Umbilical cord (tissue), 2 donors: Measurements from ENCODE around the gene GFY. TPM values are rescaled to one million over a fixed set of nuclear protein-coding genes. Genes with fewer than 3 reads are reported as not detected.
A peak's percentile ranks its signal among the peaks of the same experiment; 100 is the strongest.

ENCODE experiments used
- DNase-seq: peaks from one replicate; pipeline ENCODE4 v3.0.0-alpha.2; 2015; ENCODE audit warnings: low spot score
- total RNA-seq: library from RNA; depleted of rRNA; stranded (reverse); fragments of >200 nt; gene quantifications from one replicate; pipeline ENCODE4 v1.2.3, GENCODE V29; 2014; ENCODE audit warnings: low replicate concordance; ENCODE audit not compliant: insufficient read depth

GFY gene
- total RNA-seq, 1 donor from 2014 or later = not detected

DNA sequence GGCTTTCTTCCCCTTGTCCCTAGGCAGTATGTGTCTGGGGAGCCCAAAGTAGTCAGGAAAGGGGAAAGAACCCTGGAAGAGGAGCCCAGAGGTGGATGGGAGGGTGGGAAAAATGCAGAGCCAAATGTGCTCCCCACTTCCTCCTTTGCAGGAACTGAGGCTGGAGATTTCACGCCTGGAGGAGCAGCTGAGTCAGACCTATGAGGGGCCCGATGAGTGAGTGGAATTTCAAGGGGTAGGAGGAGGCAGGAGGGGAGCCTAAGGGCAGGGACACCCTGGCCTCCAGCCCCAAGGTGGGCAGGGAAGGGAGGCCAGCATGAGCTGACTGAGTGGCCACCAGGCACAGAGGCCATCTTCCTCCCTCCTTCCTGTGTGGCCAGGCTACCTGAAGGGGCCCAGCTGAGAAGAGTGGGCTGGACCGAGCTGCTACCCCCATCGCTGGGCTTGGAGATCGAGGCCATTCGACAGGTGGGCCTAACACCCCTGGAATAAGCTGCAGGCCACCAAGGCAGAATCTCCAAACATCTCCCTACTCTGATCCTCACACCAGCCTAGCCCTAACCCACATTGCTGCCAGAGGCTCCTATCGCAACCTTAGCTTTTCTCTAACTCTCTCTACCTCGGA, 16.3 kb upstream of the GFY start:
- DNase-seq = no peak

DNA sequence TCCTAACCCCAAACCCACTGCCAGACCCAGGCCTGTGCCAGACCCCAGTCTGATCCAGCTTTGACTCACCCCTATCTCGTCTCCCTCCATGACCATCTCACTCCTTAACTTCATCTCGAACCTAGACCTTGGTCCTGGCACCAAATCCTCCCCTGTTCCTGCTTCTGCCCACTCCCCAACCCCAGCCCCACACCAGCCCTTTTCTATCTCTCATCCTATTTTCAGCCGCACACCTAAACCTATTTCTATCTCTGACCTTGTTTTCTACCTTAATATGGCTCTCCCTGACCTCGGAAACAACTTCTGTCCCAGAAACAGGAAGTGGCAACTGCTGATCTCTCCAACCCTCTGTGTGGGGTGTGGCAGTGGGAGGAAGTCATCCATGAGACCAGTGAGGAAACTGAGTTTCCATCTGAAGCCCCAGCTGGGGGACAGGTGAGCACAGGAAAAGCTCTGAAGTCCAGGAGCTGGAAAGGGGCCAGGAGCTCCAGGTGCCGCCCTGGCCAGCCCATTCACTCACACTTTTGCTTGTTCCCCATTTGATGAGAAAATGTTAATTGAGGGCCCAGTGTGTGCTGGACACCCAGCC, 15.7 kb upstream of the GFY start:
- DNase-seq = no peak

GRCh38 chr19:49411681-49412326, 13.4 kb upstream of the GFY start:
- DNase-seq = peak; percentile 13

GRCh38 chr19:49413348-49413747, 11.8 kb upstream of the GFY start:
- DNase-seq = no peak

- no peak for DNase-seq
Observed at GRCh38 chr19:49414256-49414655, 10.9 kb upstream of the GFY start.

GRCh38 chr19:49415102-49415809, 9.9 kb upstream of the GFY start:
- DNase-seq = no peak

DNA sequence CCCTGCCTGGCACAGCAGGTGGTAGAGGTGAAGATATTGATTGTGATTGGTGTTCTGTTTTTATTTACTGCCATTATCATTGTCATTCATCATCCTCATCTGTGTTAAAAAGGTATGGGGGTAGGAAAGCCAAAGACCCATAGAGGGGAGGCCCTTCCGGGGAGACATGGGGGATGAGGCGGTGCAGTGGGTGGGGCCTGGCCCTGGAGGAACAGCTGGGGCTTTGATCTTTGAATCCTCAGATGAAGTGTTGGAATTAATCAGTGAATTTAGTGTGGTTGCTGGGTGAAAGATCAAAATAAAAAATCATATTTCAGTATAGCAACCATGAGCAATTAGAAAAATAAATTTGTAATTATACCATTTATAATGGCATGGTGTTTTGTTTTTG, 9.4 kb upstream of the GFY start:
- no peak for DNase-seq

- no peak for DNase-seq
Observed at GRCh38 chr19:49417088-49417487, 8.1 kb upstream of the GFY start.

GRCh38 chr19:49418511-49418910, 6.7 kb upstream of the GFY start:
- no peak for DNase-seq

GRCh38 chr19:49419173-49419572, 6.0 kb upstream of the GFY start:
- no peak for DNase-seq

GRCh38 chr19:49420227-49420626, 5.0 kb upstream of the GFY start:
- DNase-seq = no peak

DNA sequence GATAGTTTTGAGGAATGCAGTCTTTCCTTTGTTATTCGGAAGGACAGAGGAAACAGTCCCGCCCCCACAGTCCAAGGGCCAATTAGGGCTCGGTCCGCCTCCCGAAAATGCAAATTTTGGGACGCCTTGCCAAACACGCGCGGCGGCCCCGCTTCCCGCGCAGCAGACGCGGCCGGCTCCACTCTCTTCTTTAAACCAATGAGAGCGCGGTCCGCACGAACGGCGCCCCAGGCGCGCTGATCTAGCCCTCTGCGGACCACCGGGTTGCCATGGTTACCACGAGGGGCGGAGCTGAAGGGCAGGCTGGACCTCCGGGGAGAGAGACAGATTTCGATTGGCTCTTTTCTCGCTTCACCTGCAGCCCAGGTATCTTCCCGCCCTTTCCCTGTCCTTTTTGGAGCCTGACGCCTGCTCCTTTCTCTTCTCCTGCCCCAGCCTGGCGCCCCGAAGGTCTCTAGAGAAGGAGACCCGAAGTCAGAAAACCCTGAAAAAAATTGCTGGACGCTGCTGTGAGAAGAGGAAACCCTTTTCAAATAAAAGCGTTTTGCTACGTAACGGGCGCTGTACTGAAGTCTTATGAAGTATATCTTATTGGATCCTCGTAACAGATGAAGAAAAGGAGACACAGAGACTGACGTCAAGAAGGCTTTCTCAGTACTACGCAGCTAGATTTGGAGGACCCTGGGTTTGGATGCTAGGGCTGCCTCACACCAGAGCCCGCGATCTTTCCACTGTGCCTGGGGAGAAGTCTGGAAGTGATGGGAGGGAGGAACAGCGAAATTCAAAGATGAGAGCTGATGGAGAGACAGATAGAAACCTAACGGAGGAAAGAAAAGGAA, 3.9 kb upstream of the GFY start:
- DNase-seq = peak; percentile 78

GRCh38 chr19:49421878-49422202, 3.3 kb upstream of the GFY start:
- DNase-seq = no peak

- no peak for DNase-seq
Observed at GRCh38 chr19:49422407-49423070, 2.6 kb upstream of the GFY start.

DNA sequence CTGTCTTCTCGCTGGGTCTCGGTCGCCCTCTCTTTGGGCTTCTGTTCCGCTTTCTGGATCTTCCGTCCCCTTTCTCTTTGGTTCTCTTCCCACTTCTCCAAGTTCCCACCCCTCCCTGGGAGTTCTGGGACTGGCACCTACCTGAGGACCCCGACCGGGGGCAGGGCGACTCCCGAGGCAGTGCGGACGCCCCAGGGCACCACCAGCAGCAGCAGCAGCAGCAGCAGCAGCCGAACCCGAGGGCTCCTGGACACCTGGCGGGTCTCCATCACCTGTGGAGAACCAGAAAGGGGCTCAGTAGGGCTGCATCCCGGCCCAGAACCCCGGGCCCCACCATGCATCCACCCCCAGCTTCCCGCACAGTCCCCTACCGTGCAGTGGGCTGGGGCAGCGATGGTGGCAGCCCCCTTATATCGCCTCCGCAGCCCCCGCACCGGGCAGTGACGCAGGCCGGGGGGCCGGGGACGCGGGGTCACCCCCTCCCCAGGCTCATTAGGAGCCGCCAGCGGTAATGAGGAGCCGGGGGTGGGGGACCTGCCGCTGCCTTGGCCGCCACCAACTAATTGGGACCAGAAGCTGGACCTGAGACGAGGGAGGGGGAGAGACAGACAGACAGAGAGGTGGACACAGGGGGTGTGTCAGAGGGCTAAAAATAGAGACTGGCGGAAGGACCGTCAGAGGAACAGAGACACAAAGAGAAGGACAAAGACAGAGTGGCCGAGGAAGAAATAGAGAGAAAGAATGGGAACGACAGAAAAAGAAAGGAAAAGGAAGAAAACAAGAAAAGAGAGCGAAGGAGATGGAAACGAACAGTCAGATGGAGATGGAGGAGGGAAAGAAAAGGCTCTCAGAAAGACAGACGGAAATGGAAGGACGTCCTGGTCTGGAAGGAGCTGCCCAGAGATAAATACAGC, 1.9 kb upstream of the GFY start, which contains the start of gene PTH2:
PTH2 (minus strand) TSS at position 371 of the 914 bp plus-strand sequence; CDS start at position 269, 102 bp downstream.
- no peak for DNase-seq

GRCh38 chr19:49423985-49424303, 1.2 kb upstream of the GFY start:
- DNase-seq = no peak

- DNase-seq = no peak
Observed at GRCh38 chr19:49425922-49426592, 869 bp downstream of the GFY start.

GRCh38 chr19:49427339-49427738, 2.2 kb downstream of the GFY start:
- no peak for DNase-seq

GRCh38 chr19:49427855-49428546, 2.8 kb downstream of the GFY start:
- no peak for DNase-seq
